IPS DF 19.7 (cell line): ENCODE results near the gene MYRF.

Experiments used
- DNase-seq: peaks from one replicate; pipeline ENCODE4 v3.0.0-alpha.2; 2013; ENCODE audit warnings: low read depth, low spot score

The MYRF gene

GRCh38 chr11:61760946-61761345 is 8.5 kb downstream of the MYRF start:
- DNase-seq: no peak

GRCh38 chr11:61761440-61762222 is 9.2 kb downstream of the MYRF start:
- no peak for DNase-seq

DNA sequence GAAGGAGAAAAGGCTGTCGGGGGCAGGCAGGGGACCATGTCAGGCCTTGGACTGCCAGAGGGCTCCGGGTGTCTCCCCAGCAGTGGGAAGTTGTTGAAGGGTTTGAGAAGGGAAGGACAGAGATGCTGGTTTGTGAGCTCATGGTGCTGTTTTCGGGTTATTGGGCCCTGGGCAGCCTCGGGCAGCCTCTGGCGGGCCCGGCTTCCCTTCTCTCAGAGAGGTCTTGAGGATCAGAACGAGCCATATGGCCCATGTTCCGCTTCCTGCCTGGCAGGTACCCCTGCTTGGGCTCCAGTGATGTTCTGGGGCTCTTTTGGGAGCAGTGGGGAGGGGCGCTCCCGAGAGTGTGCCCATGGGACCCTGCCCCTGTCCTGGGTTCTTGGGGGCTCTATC is 9.8 kb downstream of the MYRF start:
- DNase-seq: no peak

- no peak for DNase-seq
Measured at GRCh38 chr11:61762798-61763197, 10.4 kb downstream of the MYRF start.

- DNase-seq: no peak
Measured at GRCh38 chr11:61763930-61764605, 11.6 kb downstream of the MYRF start.

DNA sequence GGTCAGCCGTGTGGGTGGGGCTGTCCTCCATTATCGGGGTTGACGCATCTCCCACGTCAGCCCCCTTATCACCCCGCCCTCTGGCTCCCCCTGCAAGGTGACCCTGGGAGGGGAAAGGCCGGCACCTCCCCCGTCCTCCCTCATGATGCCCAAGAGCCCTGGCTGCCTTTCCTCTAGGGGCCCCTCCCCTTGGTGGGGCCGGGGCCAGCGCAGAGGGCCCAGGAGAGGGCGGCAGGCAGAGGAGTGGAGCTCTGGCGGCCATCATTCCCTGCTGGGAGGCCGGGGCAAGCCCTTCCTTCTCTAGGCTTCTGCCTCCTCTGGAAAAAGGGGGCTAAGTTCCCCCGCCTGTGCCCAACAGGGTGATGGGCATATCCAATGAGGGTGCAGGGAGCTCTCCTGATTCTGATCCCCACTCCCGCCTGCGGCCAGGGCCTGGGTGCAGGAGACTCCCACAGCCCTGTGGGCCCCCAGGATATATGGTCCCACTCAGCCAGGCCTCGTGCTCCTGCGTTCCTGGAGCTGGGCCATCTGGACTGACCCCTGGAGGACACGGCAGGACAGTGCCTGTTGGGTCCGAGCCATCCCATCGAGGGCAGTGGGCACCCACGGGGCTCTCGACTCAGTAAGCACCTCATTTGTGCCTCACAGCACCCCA is 12.3 kb downstream of the MYRF start:
- DNase-seq: no peak

DNA sequence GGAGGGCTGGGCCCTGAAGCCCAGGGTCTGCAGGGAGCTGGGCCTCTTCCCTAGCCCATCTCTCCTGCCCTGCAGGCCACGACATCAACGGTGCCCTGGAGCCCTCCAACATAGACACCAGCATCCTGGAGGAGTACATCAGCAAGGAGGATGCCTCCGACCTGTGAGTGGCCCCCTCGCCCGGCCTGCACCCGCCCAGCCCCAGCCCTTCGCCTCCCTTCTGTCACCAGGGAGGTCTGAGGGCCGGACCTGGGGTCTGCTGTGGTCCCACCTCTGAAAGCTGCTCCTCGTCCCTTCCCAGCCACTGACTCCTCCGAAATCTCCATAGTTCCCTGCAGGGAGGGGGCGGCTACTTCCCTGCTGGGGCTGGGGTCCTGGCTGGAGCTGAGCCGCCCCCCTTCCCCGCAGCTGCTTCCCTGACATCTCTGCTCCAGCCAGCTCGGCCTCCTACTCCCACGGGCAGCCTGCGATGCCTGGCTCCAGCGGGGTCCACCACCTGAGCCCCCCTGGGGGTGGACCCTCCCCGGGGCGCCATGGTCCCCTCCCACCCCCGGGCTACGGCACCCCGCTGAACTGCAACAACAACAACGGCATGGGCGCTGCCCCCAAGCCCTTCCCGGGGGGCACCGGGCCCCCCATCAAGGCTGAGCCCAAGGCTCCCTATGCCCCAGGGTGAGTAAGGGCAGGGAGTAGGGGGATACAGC is 13.3 kb downstream of the MYRF start:
- no peak for DNase-seq

- DNase-seq: no peak
Measured at GRCh38 chr11:61766353-61766841, 14.0 kb downstream of the MYRF start.

GRCh38 chr11:61768376-61769076 is 16.1 kb downstream of the MYRF start:
- DNase-seq: no peak

DNA sequence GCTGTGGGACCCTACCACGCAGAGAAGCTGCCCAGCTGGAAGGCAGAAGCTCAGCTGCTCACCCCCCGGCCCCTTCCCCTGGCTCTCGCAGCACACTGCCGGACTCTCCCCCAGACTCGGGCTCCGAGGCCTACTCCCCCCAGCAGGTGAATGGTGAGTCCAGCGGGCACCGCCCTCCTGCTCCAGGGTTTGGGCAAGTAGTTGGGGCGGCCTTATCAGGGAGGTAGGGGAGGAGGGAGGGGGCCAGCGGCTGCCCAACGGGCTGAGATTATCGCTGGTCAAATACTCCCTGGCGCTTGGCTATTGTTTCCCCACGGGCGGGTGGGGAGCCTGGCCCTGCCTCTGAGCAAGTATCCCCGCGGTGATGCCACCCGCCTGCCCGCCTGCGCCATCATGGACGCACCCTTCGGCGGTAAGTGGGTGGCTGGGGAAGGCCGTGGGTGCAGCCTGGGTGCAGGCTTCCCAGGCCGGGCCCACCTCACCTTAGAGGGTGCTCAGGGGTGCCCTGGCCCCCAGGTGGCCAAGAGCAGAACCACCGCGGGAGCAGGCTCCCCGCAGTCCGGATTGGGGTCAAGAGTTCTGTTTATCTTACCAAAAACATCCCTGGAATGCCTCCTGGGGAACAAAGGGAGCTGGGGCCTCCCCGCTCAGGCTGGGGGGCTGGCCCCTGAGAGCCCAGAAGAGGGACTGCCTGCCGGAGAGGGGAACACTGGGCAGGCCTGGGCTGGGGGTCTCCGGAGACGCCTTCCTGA is 16.9 kb downstream of the MYRF start:
- DNase-seq: no peak

- DNase-seq: no peak
Measured at GRCh38 chr11:61769946-61770683, 17.7 kb downstream of the MYRF start.

- no peak for DNase-seq
Measured at GRCh38 chr11:61771195-61771894, 18.9 kb downstream of the MYRF start.

DNA sequence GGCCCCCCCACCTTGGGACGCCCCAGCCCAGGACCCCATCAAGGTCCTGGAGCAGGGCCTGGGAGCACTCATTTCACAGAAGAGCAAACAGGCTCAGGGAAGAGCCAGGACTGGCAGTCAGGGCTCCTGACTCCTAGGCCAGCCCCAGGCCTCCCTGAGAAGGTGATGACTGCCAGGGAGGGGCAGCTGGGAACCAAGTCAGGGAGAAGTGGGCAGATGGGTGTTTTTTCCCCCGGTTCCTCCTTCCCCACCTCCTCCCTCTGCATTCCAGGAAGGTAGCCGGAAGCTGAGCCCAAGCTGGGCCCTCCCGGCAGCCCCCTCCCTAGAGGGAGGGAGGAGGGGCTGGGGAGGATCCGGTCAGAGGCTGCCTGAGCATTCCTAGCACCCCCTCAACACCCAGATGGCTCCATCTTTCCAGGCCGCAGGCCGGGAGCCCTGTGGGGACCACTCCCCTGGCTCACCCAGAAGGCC is 19.6 kb downstream of the MYRF start:
- DNase-seq: no peak

DNA sequence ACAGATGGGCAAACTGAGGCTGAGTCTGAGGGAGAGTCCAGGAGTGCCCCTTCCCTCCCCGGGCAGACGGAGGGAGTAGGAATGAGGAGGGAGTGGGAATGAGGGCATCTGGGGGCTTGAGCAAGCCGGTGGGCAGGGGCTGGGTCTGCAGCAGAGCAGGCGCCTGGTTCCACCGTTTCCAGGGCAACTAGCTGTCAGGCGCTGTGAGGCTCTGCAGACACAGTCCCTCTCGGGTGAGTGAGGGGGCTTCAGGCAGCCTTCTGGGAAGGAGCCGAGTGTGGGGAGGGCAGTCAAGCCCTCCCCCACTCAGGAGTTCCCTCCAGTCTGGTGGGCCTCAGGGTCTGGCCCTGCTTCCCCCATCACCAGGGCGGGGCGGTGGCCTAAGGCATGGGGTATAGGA is 20.9 kb downstream of the MYRF start:
- DNase-seq: no peak

DNA sequence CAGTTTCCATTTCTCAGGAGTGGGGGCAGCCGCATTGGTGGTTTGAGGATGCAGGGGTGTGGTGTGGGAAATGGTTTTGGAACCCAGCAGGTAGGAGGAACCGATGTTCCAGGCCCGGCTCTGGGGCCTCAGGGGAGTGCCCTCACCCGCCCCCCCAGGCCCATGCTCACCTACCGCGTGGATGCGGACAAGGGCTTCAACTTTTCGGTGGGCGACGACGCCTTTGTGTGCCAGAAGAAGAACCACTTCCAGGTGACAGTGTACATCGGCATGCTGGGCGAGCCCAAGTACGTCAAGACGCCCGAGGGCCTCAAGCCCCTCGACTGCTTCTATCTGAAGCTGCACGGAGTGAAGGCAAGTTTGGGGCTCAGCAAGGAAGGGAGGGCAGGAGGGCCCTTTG is 21.4 kb downstream of the MYRF start:
- no peak for DNase-seq

DNA sequence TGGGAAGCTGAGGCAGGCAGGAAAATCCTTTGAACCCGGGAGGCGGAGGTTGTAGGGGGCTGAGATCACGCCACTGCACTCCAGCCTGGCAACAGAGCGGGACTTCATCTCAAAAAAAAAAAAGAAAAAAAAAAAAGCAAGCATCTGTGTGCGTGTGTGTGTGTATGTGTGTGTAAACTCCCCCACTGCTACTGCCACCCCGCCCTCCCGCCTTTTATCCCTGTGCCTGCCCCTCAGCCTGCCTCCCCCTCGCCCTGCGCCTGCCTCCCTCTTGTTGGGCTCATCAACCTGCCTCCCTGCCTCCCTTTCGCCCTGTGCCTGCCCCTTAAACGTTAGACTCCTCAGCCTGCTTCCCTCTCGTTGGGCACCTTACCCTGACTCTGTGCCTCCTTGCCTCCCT is 22.0 kb downstream of the MYRF start:
- no peak for DNase-seq

DNA sequence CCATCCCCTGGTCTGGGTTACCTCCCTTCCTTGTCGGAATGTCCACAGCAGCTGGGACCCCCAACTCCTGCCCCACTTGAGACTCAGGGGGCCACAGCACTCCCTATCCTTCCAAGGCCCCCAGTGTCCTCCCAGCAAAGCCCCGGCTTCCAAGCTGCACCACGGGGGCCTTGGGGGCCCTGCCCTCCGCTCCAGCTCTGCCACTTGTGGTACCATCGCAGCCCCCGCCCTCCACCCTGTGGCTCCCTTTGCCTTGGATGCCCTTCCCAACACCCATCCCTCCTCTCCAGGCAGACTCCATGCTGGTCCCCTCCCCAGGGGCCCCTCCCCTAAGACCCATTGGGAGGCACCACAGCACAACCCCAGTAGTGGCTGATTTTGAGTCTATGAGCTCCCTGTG is 22.7 kb downstream of the MYRF start:
- no peak for DNase-seq

- DNase-seq: no peak
Measured at GRCh38 chr11:61775606-61776554, 23.4 kb downstream of the MYRF start.
